ENCODE measurements around the gene TRHDE.

- TF ChIP-seq CTCF (IDR thresholded peaks at IDR 0.05) = no peak
- TF ChIP-seq POLR2A (IDR thresholded peaks at IDR 0.05) = no peak
Observed at GRCh38 chr12:72296389-72296788, 24.2 kb downstream of the TRHDE start.
